K562 (cell line): ENCODE results near the gene PIGM. TPM values are rescaled to one million over a fixed set of nuclear protein-coding genes. Genes with fewer than 3 reads are reported as not detected.

ENCODE experiments used
- ATAC-seq: fragments of 200-7000 bp; cut with Tn5 transposase; 3 replicates; pipeline ENCODE4 v1.9.1; 2020; ENCODE audit warnings: moderate library complexity
- BruUV-seq: library from RNA; stranded (reverse); fragments of 400-500 nt; replicated peaks from 2 replicates; lab custom pipeline; 2021; lab: Mats Ljungman, UMichigan
- CTCF ChIA-PET: fragments of 300-600 bp; formaldehyde crosslinking; extraction: SDS; loops from one replicate; lab custom pipeline; 2021; ENCODE audit warnings: low intra/inter-chr PET ratio; lab: Yijun Ruan, JAX
- POLR2A ChIA-PET: fragments of 300-600, 350-650 bp; sonication (Branson Sonifier 250); formaldehyde crosslinking; extraction: SDS; loops from one replicate; lab custom pipeline; 2021; ENCODE audit warnings: antibody characterized with exemption, inconsistent platforms; lab: Yijun Ruan, JAX
- DNase-seq, 4 experiments: peaks; one replicate each; pipeline versions ENCODE4 v3.0.0 to v3.0.0-alpha.2; 2011 to 2018; ENCODE audit warnings: low spot score in 3 of 4, mixed read lengths in 3 of 4; ENCODE audit errors: extremely low read depth in 1 of 4
- FAIRE-seq: peaks from 2 replicates; lab custom pipeline; 2011; peaks lifted over from hg19 to GRCh38; lab: Jason Lieb, UNC
- H2AFZ ChIP-seq: 2 replicates; pipeline ENCODE4 v1.6.0; 2011; ENCODE audit warnings: low read depth, low read length, control low read depth, inconsistent platforms
- H3K27ac ChIP-seq: fragments of 200-600 bp; 3 replicates; pipeline ENCODE4 v1.8.0; 2011; ENCODE audit warnings: low read depth, mild to moderate bottlenecking, control low read depth, inconsistent platforms, low read length, moderate library complexity, mixed read lengths; ENCODE audit errors: extremely low read depth
- H3K27me3 ChIP-seq, 2 experiments: fragments of 300-600 bp in 1 of 2; 2 replicates in 1 of 2; 3 replicates in 1 of 2; pipeline versions ENCODE4 v1.6.0 to v1.8.0; 2011; ENCODE audit warnings: inconsistent platforms in 2 of 2, low read length in 2 of 2, mild to moderate bottlenecking in 1 of 2, mixed read lengths in 1 of 2, moderate library complexity in 1 of 2; ENCODE audit not compliant: control insufficient read depth in 2 of 2, insufficient read depth in 2 of 2
- H3K36me3 ChIP-seq: fragments of 300-600 bp; 3 replicates; pipeline ENCODE4 v1.8.0; 2011; ENCODE audit warnings: mild to moderate bottlenecking, low read length, inconsistent platforms; ENCODE audit not compliant: control insufficient read depth, insufficient read depth
- H3K4me1 ChIP-seq, 2 experiments: fragments of 200-600 bp in 1 of 2; replicated peaks in 1 of 2; 2 replicates in 1 of 2; 3 replicates in 1 of 2; pipeline versions ENCODE4 v1.5.1 to v1.8.0; 2011; ENCODE audit warnings: inconsistent platforms in 2 of 2, low read length in 2 of 2, mild to moderate bottlenecking in 1 of 2, mixed read lengths in 1 of 2, moderate library complexity in 1 of 2; ENCODE audit not compliant: control insufficient read depth in 2 of 2, insufficient read depth in 2 of 2
- H3K4me2 ChIP-seq: 2 replicates; pipeline ENCODE4 v1.6.1; 2011; ENCODE audit warnings: low read length, control low read depth, inconsistent platforms, mixed read lengths; ENCODE audit not compliant: insufficient read depth
- H3K4me3 ChIP-seq: fragments of 200-600 bp; sonication (generic), shearing (Covaris generic); 2 replicates; pipeline ENCODE4 v1.5.1; 2016; ENCODE audit warnings: control low read depth, inconsistent platforms
- H3K79me2 ChIP-seq: fragments of 200-600 bp; 3 replicates; pipeline ENCODE4 v1.8.0; 2011; ENCODE audit warnings: low read length, inconsistent platforms; ENCODE audit not compliant: control insufficient read depth, insufficient read depth
- H3K9ac ChIP-seq, 2 experiments: 2 replicates each; pipeline versions ENCODE4 v1.6.0 to v1.6.1; 2011; ENCODE audit warnings: low read depth in 2 of 2, low read length in 2 of 2, control low read depth in 1 of 2, inconsistent platforms in 1 of 2, mild to moderate bottlenecking in 1 of 2, mixed read lengths in 1 of 2; ENCODE audit not compliant: insufficient read depth in 1 of 2
- H3K9me1 ChIP-seq: one replicate; pipeline ENCODE4 v1.6.0; 2011; ENCODE audit warnings: inconsistent platforms, mild to moderate bottlenecking, low read length, moderate library complexity; ENCODE audit not compliant: control insufficient read depth, insufficient read depth
- H3K9me3 ChIP-seq: replicated peaks from 2 replicates; pipeline ENCODE4 v1.5.1; 2011; ENCODE audit warnings: low read depth, low read length, inconsistent platforms; ENCODE audit not compliant: control insufficient read depth, insufficient read depth
- H4K20me1 ChIP-seq: replicated peaks from 2 replicates; pipeline ENCODE4 v1.6.1; 2011; ENCODE audit warnings: low read length, inconsistent platforms, mixed read lengths; ENCODE audit not compliant: control insufficient read depth, insufficient read depth
- CTCF ChIP-seq, 3 experiments: IDR thresholded peaks in 2 of 3; conservative IDR thresholded peaks in 1 of 3; 2 replicates each; pipeline ENCODE4 v1.5.1; 2011 to 2012; ENCODE audit warnings: low read length in 3 of 3, mild to moderate bottlenecking in 3 of 3, control low read depth in 2 of 3, improper control_type of control experiment in 1 of 3, inconsistent platforms in 1 of 3, low read depth in 1 of 3, mixed read lengths in 1 of 3, moderate library complexity in 1 of 3; ENCODE audit not compliant: insufficient read depth in 2 of 3
- CTCFL ChIP-seq: IDR thresholded peaks from 2 replicates; pipeline ENCODE4 v1.6.1; 2011; ENCODE audit warnings: borderline replicate concordance, low read depth, mild to moderate bottlenecking, moderate library complexity, low read length; ENCODE audit not compliant: insufficient read depth, poor library complexity, severe bottlenecking
- DEAF1 ChIP-seq: fragments of 450-650 bp; formaldehyde crosslinking; IDR thresholded peaks from 2 replicates; pipeline ENCODE4 v1.4.0; 2020; ENCODE audit warnings: mild to moderate bottlenecking, moderate library complexity
- ERF ChIP-seq: fragments of 450-650 bp; formaldehyde crosslinking; IDR thresholded peaks from 2 replicates; pipeline ENCODE4 v1.4.0; 2020; ENCODE audit warnings: mild to moderate bottlenecking, mixed read lengths
- FOXJ3 ChIP-seq: sonication (generic); formaldehyde crosslinking; IDR thresholded peaks from 2 replicates; pipeline ENCODE4 v1.4.0; 2020; ENCODE audit warnings: mild to moderate bottlenecking, missing genetic modification reagents
- HBP1 ChIP-seq: fragments of 450-650 bp; formaldehyde crosslinking; IDR thresholded peaks from 2 replicates; pipeline ENCODE4 v1.4.0; 2022; ENCODE audit warnings: missing genetic modification characterization
- MAZ ChIP-seq, 2 experiments: fragments of 450-650 bp in 1 of 2; sonication (generic) in 1 of 2; formaldehyde crosslinking; IDR thresholded peaks in 1 of 2; conservative IDR thresholded peaks in 1 of 2; 2 replicates each; pipeline versions ENCODE4 v1.4.0 to v1.5.0; 2020; ENCODE audit warnings: mild to moderate bottlenecking in 1 of 2, missing genetic modification reagents in 1 of 2
- MECOM ChIP-seq: fragments of 250-450 bp; sonication (Bioruptor Pico); IDR thresholded peaks from 2 replicates; pipeline ENCODE4 v1.8.0; 2022; ENCODE audit warnings: inconsistent platforms
- RCOR1 ChIP-seq, 2 experiments: IDR thresholded peaks; 2 replicates each; pipeline ENCODE4 v1.6.1; 2012; ENCODE audit warnings: low read depth in 2 of 2, low read length in 2 of 2, borderline replicate concordance in 1 of 2, improper control_type of control experiment in 1 of 2
- SAFB2 ChIP-seq: fragments of 200-400 bp; formaldehyde crosslinking; IDR thresholded peaks from 2 replicates; pipeline ENCODE4 v1.6.1; 2018; ENCODE audit warnings: borderline replicate concordance, low read length, low read depth, moderate library complexity; ENCODE audit not compliant: severe bottlenecking
- SMC3 ChIP-seq: conservative IDR thresholded peaks from 2 replicates; pipeline ENCODE4 v1.6.1; 2011; ENCODE audit warnings: low read depth, low read length, improper control_type of control experiment; ENCODE audit not compliant: insufficient read depth
- ZNF140 ChIP-seq: fragments of 250-450 bp; sonication (Bioruptor Pico); IDR thresholded peaks from 2 replicates; pipeline ENCODE4 v1.8.0; 2021; ENCODE audit warnings: moderate library complexity, mild to moderate bottlenecking, inconsistent platforms
- WGBS: fragments of 100-300 bp; shearing (Covaris generic); methylation state at CpG from one replicate; pipeline ENCODE4 v1.1.6; 2016; ENCODE audit warnings: low coverage, mixed read lengths; ENCODE audit not compliant: insufficient coverage; ENCODE audit errors: missing lambda C conversion rate; 5-methylcytosine and 5-hydroxymethylcytosine counted together
- in situ Hi-C: fragments of 300-500 bp; cut with MboI; formaldehyde crosslinking; loops from 4 replicates; pipeline ENCODE4 v1.15.0; 2018; ENCODE audit warnings: inconsistent platforms, mixed read lengths
- intact Hi-C: fragments of 100-400 bp; cut with micrococcal nuclease; formaldehyde crosslinking; loops from 2 replicates; pipeline ENCODE4 v1.14.2; 2022
- polyA plus RNA-seq, 8 experiments: library from polyadenylated mRNA; depleted of rRNA in 4 of 8; stranded (reverse) in 5 of 8; unstranded in 3 of 8; fragments of >200 nt; fragmentation: Nextera tagmentation in 2 of 8; fragmentation: Illumina TruSeq in 1 of 8; extraction: Ambion mirVana in 2 of 8; extraction: Trizol in 1 of 8; gene quantifications; 2 replicates each; pipeline versions ENCODE4 v1.2.1 to v1.2.3, GENCODE V29; 2011 to 2014; ENCODE audit warnings: inconsistent platforms in 1 of 8, missing spikeins in 1 of 8
- total RNA-seq, 7 experiments: library from RNA; depleted of rRNA in 6 of 7; stranded (reverse); fragments of >200 nt in 6 of 7; fragmentation: Illumina TruSeq in 2 of 7; extraction: Trizol in 2 of 7; gene quantifications; 2 replicates each; pipeline versions ENCODE4 v1.2.1 to v1.2.3, GENCODE V29; 2011 to 2021; ENCODE audit warnings: low replicate concordance in 1 of 7

PIGM gene
- total and polyA plus RNA-seq, 9 of the 15 experiments (the other 6 are each of a cell fraction or from before 2014, with no cell fraction given), result 2.6 to 6.7 (median 4.3) TPM

- no peaks in the 10 kb centered on the region for H3K79me2 ChIP-seq
- no peaks in the 10 kb centered on the region for H3K9me3 ChIP-seq
- 0% methylated on average over 8 of the region's 8 CpGs for WGBS
- POLR2A ChIA-PET, result interaction anchor here (0.7 to 2.1 kb wide), 7 partner anchors 9 to 20 kb away, joined by 3 to 8 read pairs (median 4); partner anchors contain the start of genes IGSF8 and KCNJ10
- no peaks in the 10 kb centered on the region for H3K9me1 ChIP-seq
- CTCF ChIA-PET, result interaction anchor here (0.7 to 1.7 kb wide), 5 partner anchors 21 to 142 kb away, joined by 3 to 7 read pairs (median 4); no protein-coding TSS in a partner anchor
- intact Hi-C loops, result loop anchor here (1.0 kb wide), 1 partner anchor 32 kb away; no protein-coding TSS in a partner anchor
- ATAC-seq, result peak; percentile 99
- peak; percentile 78 for FAIRE-seq
- no peak overlapping the region for H2AFZ ChIP-seq
- no peak overlapping the region for H3K4me3 ChIP-seq
- H3K36me3 ChIP-seq, result no peaks in the 10 kb centered on the region
- no peak overlapping the region for H3K27ac ChIP-seq
- no peaks in the 10 kb centered on the region for H4K20me1 ChIP-seq
- H3K9ac ChIP-seq, result no peak overlapping the region
- BruUV-seq, result no TSS peak
- H3K4me1 ChIP-seq, result peaks cover 0 to under 1% of the 10 kb centered on the region in 2 experiments; a peak in 1 of 5 replicates
- DNase-seq, result peak; percentile 67 to 82 (median 78)
- no peak overlapping the region for H3K4me2 ChIP-seq
- in situ Hi-C loops, result no loop called here
- H3K27me3 ChIP-seq, result peaks cover 13 to 43% of the 10 kb centered on the region in 2 experiments; a peak in 4 of 5 replicates
- TF ChIP-seq CTCFL (peak; percentile 35), ERF (CRISPR knock-in tag) (no peak), HBP1 (CRISPR knock-in tag) (no peak), ZNF140 (CRISPR knock-in tag) (no peak), CTCF (IDR thresholded peaks at IDR 0.05 in 2 of 3, conservative IDR thresholded peaks at IDR 0.05 in 1 of 3; ENCODE audit: insufficient read depth in 2 of 3, low read depth in 1 of 3, low read length in 3 of 3) (peak; percentile 86 to 97 (median 88)), SMC3 (peak; percentile 74), RCOR1 (IDR thresholded peaks at IDR 0.05; ENCODE audit: borderline replicate concordance in 1 of 2, low read depth in 2 of 2, low read length in 2 of 2) (peak in 1 of 2 experiments; percentile 57; a peak in 2 of 4 replicates), SAFB2 (no peak), DEAF1 (CRISPR knock-in tag) (peak; percentile 46; the same call in 1 of the 2 replicates), FOXJ3 (CRISPR knock-in tag) (no peak), MAZ (CRISPR knock-in tag; conservative IDR thresholded peaks at IDR 0.05 in 1 of 2, IDR thresholded peaks at IDR 0.05 in 1 of 2) (peak; percentile 17 to 41; a peak in 1 of 4 replicates), MECOM (CRISPR knock-in tag) (0 out of 2 replicates have a peak, but pooled peaks have one; percentile 27)
Measured at GRCh38 chr1:160078512-160079195, 46.9 kb upstream of the PIGM start.
